ENCODE data around the gene GALT.

Gene GALT

GRCh38 chr9:34642679-34643078 is 3.8 kb upstream of the GALT start:
- Histone ChIP-seq H3K27ac (no peak overlapping the region), H3K79me2 (peaks cover under 1% of the 10 kb centered on the region), H3K4me1 (peaks cover 4% of the 10 kb centered on the region), H3K27me3 (ENCODE audit: control insufficient read depth, insufficient read depth, low read length) (no peaks in the 10 kb centered on the region), H3K4me3 (ENCODE audit: low read depth, low read length) (no peak overlapping the region), H3K9me3 (ENCODE audit: control insufficient read depth, low read length) (no peaks in the 10 kb centered on the region), H3K9ac (no peak overlapping the region), H2AFZ (no peak overlapping the region), H3K4me2 (ENCODE audit: low read length) (no peak overlapping the region), H3K36me3 (ENCODE audit: control insufficient read depth, insufficient read depth, low read length) (no peaks in the 10 kb centered on the region)
- TF ChIP-seq, protein P1, sequence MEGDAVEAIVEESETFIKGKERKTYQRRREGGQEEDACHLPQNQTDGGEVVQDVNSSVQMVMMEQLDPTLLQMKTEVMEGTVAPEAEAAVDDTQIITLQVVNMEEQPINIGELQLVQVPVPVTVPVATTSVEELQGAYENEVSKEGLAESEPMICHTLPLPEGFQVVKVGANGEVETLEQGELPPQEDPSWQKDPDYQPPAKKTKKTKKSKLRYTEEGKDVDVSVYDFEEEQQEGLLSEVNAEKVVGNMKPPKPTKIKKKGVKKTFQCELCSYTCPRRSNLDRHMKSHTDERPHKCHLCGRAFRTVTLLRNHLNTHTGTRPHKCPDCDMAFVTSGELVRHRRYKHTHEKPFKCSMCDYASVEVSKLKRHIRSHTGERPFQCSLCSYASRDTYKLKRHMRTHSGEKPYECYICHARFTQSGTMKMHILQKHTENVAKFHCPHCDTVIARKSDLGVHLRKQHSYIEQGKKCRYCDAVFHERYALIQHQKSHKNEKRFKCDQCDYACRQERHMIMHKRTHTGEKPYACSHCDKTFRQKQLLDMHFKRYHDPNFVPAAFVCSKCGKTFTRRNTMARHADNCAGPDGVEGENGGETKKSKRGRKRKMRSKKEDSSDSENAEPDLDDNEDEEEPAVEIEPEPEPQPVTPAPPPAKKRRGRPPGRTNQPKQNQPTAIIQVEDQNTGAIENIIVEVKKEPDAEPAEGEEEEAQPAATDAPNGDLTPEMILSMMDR (IDR thresholded peaks at IDR 0.05), result no peak

DNA sequence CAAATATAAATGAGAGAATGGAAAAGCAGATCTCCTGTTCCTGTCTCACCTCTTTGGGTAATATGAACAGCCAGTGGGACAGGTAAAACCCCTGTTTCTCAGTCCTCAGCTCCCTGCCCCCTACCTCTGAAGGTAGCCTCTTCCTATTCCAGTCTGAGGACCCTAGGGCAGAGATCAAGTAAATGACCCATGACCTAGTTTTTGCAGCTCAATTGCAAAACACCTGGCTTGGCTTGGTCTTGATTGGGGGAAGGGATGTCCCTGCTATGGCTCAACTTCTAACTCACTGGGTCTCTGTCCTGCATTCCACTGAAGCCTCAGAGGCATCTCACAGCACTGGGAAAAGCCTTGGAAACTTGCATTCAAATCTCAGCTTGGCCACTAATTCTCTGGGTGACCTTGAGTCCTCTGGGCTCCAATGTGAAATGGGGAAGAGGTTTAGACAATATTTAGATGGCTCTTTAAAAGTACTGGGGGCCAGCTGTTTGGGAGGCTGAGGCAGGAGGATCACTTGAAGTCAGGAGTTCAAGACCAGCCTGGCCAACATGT is 1.6 kb upstream of the GALT start:
- Histone ChIP-seq H3K4me3 (ENCODE audit: low read depth, low read length) (no peak overlapping the region), H3K27ac (peak overlapping the region; percentile 19), H3K79me2 (peaks cover 3% of the 10 kb centered on the region), H2AFZ (peak overlapping the region; percentile 42), H3K4me1 (peaks cover 6% of the 10 kb centered on the region), H3K9me3 (ENCODE audit: control insufficient read depth, low read length) (no peaks in the 10 kb centered on the region), H3K9ac (no peak overlapping the region), H3K36me3 (ENCODE audit: control insufficient read depth, insufficient read depth, low read length) (no peaks in the 10 kb centered on the region), H3K27me3 (ENCODE audit: control insufficient read depth, insufficient read depth, low read length) (no peaks in the 10 kb centered on the region), H3K4me2 (ENCODE audit: low read length) (no peak overlapping the region)
- TF ChIP-seq, protein P1 (IDR thresholded peaks at IDR 0.05), result no peak

- H3K27me3 ChIP-seq (ENCODE audit: control insufficient read depth, insufficient read depth, low read length), result no peaks in the 10 kb centered on the region
- no peaks in the 10 kb centered on the region for H3K9me3 ChIP-seq (ENCODE audit: control insufficient read depth, low read length)
- H3K4me3 ChIP-seq (ENCODE audit: low read depth, low read length), result peak overlapping the region; percentile 97
- TF ChIP-seq, protein P1 (IDR thresholded peaks at IDR 0.05), result no peak
- no peaks in the 10 kb centered on the region for H3K36me3 ChIP-seq (ENCODE audit: control insufficient read depth, insufficient read depth, low read length)
- H3K9ac ChIP-seq, result peak overlapping the region; percentile 23
- H3K79me2 ChIP-seq, result peaks cover 3% of the 10 kb centered on the region
- H2AFZ ChIP-seq, result peak overlapping the region; percentile 76
- H3K4me1 ChIP-seq, result peaks cover 6% of the 10 kb centered on the region
- H3K27ac ChIP-seq, result peak overlapping the region; percentile 75
- H3K4me2 ChIP-seq (ENCODE audit: low read length), result peak overlapping the region; percentile 100
These were observed 569 bp downstream of the GALT start for GRCh38 chr9:34647084-34647403.

DNA sequence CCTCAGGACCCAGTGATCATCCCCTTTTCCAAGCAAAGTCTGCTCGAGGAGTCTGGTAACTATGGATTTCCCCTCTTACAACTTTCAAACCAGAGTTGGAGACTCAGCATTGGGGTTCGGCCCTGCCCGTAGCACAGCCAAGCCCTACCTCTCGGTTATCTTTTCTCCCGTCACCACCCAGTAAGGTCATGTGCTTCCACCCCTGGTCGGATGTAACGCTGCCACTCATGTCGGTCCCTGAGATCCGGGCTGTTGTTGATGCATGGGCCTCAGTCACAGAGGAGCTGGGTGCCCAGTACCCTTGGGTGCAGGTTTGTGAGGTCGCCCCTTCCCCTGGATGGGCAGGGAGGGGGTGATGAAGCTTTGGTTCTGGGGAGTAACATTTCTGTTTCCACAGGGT is 1.2 kb downstream of the GALT start:
- peak overlapping the region; percentile 97 for H3K4me3 ChIP-seq (ENCODE audit: low read depth, low read length)
- H3K27ac ChIP-seq, result peak overlapping the region; percentile 75
- peak overlapping the region; percentile 100 for H3K4me2 ChIP-seq (ENCODE audit: low read length)
- no peak overlapping the region for H3K9ac ChIP-seq
- no peak overlapping the region for H2AFZ ChIP-seq
- H3K4me1 ChIP-seq, result peaks cover 6% of the 10 kb centered on the region
- H3K9me3 ChIP-seq (ENCODE audit: control insufficient read depth, low read length), result no peaks in the 10 kb centered on the region
- peaks cover 3% of the 10 kb centered on the region for H3K79me2 ChIP-seq
- TF ChIP-seq, protein P1 (IDR thresholded peaks at IDR 0.05), result no peak
- H3K27me3 ChIP-seq (ENCODE audit: control insufficient read depth, insufficient read depth, low read length), result no peaks in the 10 kb centered on the region
- H3K36me3 ChIP-seq (ENCODE audit: control insufficient read depth, insufficient read depth, low read length), result no peaks in the 10 kb centered on the region

DNA sequence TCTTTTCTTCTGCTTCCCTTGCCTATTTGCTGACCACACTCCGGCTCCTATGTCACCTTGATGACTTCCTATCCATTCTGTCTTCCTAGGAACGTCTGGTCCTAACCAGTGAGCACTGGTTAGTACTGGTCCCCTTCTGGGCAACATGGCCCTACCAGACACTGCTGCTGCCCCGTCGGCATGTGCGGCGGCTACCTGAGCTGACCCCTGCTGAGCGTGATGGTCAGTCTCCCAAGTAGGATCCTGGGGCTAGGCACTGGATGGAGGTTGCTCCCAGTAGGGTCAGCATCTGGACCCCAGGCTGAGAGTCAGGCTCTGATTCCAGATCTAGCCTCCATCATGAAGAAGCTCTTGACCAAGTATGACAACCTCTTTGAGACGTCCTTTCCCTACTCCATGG is 2.2 kb downstream of the GALT start:
- H3K27ac ChIP-seq, result no peak overlapping the region

More for the DNA sequence above, 2.2 kb downstream of the GALT start:
- Histone ChIP-seq H3K27me3 (ENCODE audit: control insufficient read depth, insufficient read depth, low read length) (no peaks in the 10 kb centered on the region), H2AFZ (no peak overlapping the region), H3K9me3 (ENCODE audit: control insufficient read depth, low read length) (no peaks in the 10 kb centered on the region), H3K36me3 (ENCODE audit: control insufficient read depth, insufficient read depth, low read length) (no peaks in the 10 kb centered on the region), H3K4me2 (ENCODE audit: low read length) (no peak overlapping the region), H3K79me2 (peaks cover 3% of the 10 kb centered on the region), H3K9ac (no peak overlapping the region), H3K4me3 (ENCODE audit: low read depth, low read length) (no peak overlapping the region), H3K4me1 (peaks cover 9% of the 10 kb centered on the region)
- TF ChIP-seq, protein P1 (IDR thresholded peaks at IDR 0.05), result no peak

Data from parathyroid adenoma (tissue), 2 donors.